HFFc6 (cell line): ENCODE data around the gene PAMR1. TPM values are rescaled to one million over a fixed set of nuclear protein-coding genes. Genes with fewer than 3 reads are reported as not detected.

ENCODE experiments used
- DNase-seq: peaks from one replicate; pipeline ENCODE4 v3.0.0-alpha.2; 2018
- H3K27ac Mint-ChIP-seq: 2 replicates; pipeline ENCODE4 v1.8.0; 2020; ENCODE audit warnings: mild to moderate bottlenecking, mixed read lengths
- H3K27me3 Mint-ChIP-seq: 2 replicates; pipeline ENCODE4 v1.8.0; 2021; ENCODE audit warnings: mild to moderate bottlenecking, moderate library complexity, mixed read lengths; ENCODE audit not compliant: insufficient read depth
- H3K36me3 Mint-ChIP-seq: 2 replicates; pipeline ENCODE4 v1.8.0; 2021; ENCODE audit warnings: low read depth, mixed read lengths
- H3K4me1 Mint-ChIP-seq: 2 replicates; pipeline ENCODE4 v1.8.0; 2020; ENCODE audit warnings: low read depth, mixed read lengths
- H3K4me3 Mint-ChIP-seq: 2 replicates; pipeline ENCODE4 v1.8.0; 2020; ENCODE audit warnings: mild to moderate bottlenecking, moderate library complexity, mixed read lengths
- H3K9me3 Mint-ChIP-seq: 2 replicates; pipeline ENCODE4 v1.8.0; 2020; ENCODE audit warnings: mild to moderate bottlenecking, mixed read lengths
- CTCF ChIP-seq: fragments of 200-600 bp; sonication (generic); IDR thresholded peaks from 2 replicates; pipeline ENCODE4 v1.5.0; 2021; ENCODE audit warnings: antibody characterized with exemption, mild to moderate bottlenecking
- total RNA-seq, 6 experiments: library from RNA; stranded (reverse); fragmentation: NEBNext Ultra II Directional; extraction: Animal tissue kit (Norgen Biotek cat#: 25700); gene quantifications; 2 replicates in 1 of 6; 3 replicates in 5 of 6; pipeline ENCODE4 v1.2.3, GENCODE V29; 2021

Gene PAMR1
- total RNA-seq, 6 experiments from 2014 or later: 151 to 209 (median 191) TPM

- Mint-ChIP-seq H3K4me3 (no peak overlapping the region), H3K36me3 (peaks cover 69% of the 10 kb centered on the region), H3K27ac (no peak overlapping the region), H3K9me3 (peaks cover 28% of the 10 kb centered on the region), H3K4me1 (no peaks in the 10 kb centered on the region), H3K27me3 (no peaks in the 10 kb centered on the region; the same call in 1 of the 2 replicates)
- TF ChIP-seq CTCF: no peak
- DNase-seq: no peak
These were observed 45.7 kb downstream of the PAMR1 start for GRCh38 chr11:35479731-35480130.

GRCh38 chr11:35478471-35479091, 46.8 kb downstream of the PAMR1 start:
- Mint-ChIP-seq H3K27me3 (no peaks in the 10 kb centered on the region; the same call in 1 of the 2 replicates), H3K27ac (no peak overlapping the region), H3K4me1 (no peaks in the 10 kb centered on the region), H3K4me3 (no peak overlapping the region), H3K9me3 (peaks cover 28% of the 10 kb centered on the region), H3K36me3 (peaks cover 75% of the 10 kb centered on the region)
- TF ChIP-seq CTCF: no peak
- DNase-seq: no peak

- Mint-ChIP-seq H3K27ac (no peak overlapping the region), H3K27me3 (no peaks in the 10 kb centered on the region; the same call in 1 of the 2 replicates), H3K9me3 (peaks cover 22% of the 10 kb centered on the region), H3K4me3 (no peak overlapping the region), H3K4me1 (no peaks in the 10 kb centered on the region), H3K36me3 (peaks cover 74% of the 10 kb centered on the region)
- no peak for DNase-seq
- no peak for TF ChIP-seq CTCF
These were observed 47.5 kb downstream of the PAMR1 start for GRCh38 chr11:35477901-35478300.

GRCh38 chr11:35474688-35475087, 50.7 kb downstream of the PAMR1 start:
- Mint-ChIP-seq H3K27ac (no peak overlapping the region), H3K4me3 (no peak overlapping the region), H3K36me3 (peaks cover 70% of the 10 kb centered on the region), H3K9me3 (no peaks in the 10 kb centered on the region), H3K4me1 (no peaks in the 10 kb centered on the region), H3K27me3 (no peaks in the 10 kb centered on the region; the same call in 1 of the 2 replicates)
- no peak for DNase-seq
- no peak for TF ChIP-seq CTCF

- Mint-ChIP-seq H3K27ac (no peak overlapping the region; the same call in 1 of the 2 replicates), H3K4me3 (no peak overlapping the region), H3K9me3 (no peaks in the 10 kb centered on the region), H3K36me3 (peaks cover 70% of the 10 kb centered on the region), H3K4me1 (peaks cover 2% of the 10 kb centered on the region; the same call in 1 of the 2 replicates), H3K27me3 (no peaks in the 10 kb centered on the region; the same call in 1 of the 2 replicates)
- DNase-seq: no peak
- no peak for TF ChIP-seq CTCF
These were observed 51.5 kb downstream of the PAMR1 start for GRCh38 chr11:35473795-35474374.
